Naive B cell (primary cell): ENCODE results near the gene SLC13A5. TPM values are rescaled to one million over a fixed set of nuclear protein-coding genes. Genes with fewer than 3 reads are reported as not detected.
"Not testable (repeated sequence)": the region's sequence is repeated elsewhere in the genome, so short reads cannot be mapped to it uniquely, and the experiment has no call there.

Source experiments
- ATAC-seq, 2 donors: fragments of 150-1000 bp; cut with Tn5 transposase; 2 replicates each; pipeline ENCODE4 v1.10.0; 2021; ENCODE audit warnings: low read depth in 2 of 2, mild to moderate bottlenecking in 2 of 2, moderate library complexity in 2 of 2
- DNase-seq: peaks from one replicate; pipeline ENCODE4 v3.0.0; 2022
- H3K27ac Mint-ChIP-seq, 6 donors: one replicate each; pipeline ENCODE4 v1.8.0; 2020 to 2022; ENCODE audit warnings: mild to moderate bottlenecking in 6 of 6, mixed read lengths in 6 of 6, moderate library complexity in 5 of 6, inconsistent platforms in 2 of 6
- H3K27me3 Mint-ChIP-seq, 3 donors: one replicate each; pipeline ENCODE4 v1.8.0; 2021 to 2022; ENCODE audit warnings: mixed read lengths in 3 of 3, mild to moderate bottlenecking in 1 of 3
- H3K36me3 Mint-ChIP-seq, 2 donors: one replicate each; pipeline ENCODE4 v1.8.0; 2020 to 2022; ENCODE audit warnings: mixed read lengths in 2 of 2, inconsistent platforms in 1 of 2, mild to moderate bottlenecking in 1 of 2
- H3K4me1 Mint-ChIP-seq, 3 donors: one replicate each; pipeline ENCODE4 v1.8.0; 2020 to 2022; ENCODE audit warnings: mixed read lengths in 3 of 3, inconsistent platforms in 1 of 3, mild to moderate bottlenecking in 1 of 3, moderate library complexity in 1 of 3
- H3K4me3 Mint-ChIP-seq, 8 donors: one replicate each; pipeline ENCODE4 v1.8.0; 2020 to 2022; ENCODE audit warnings: mild to moderate bottlenecking in 8 of 8, mixed read lengths in 8 of 8, moderate library complexity in 8 of 8, inconsistent platforms in 2 of 8
- H3K9me3 Mint-ChIP-seq, 7 donors: one replicate each; pipeline ENCODE4 v1.8.0; 2020 to 2022; ENCODE audit warnings: mixed read lengths in 7 of 7, mild to moderate bottlenecking in 5 of 7, inconsistent platforms in 2 of 7, moderate library complexity in 1 of 7
- polyA plus RNA-seq, 6 donors: library from polyadenylated mRNA; unstranded; fragments of 300-500 nt; fragmentation: Illumina TruSeq; gene quantifications; one replicate each; pipeline ENCODE4 v1.2.3, GENCODE V29; 2021; ENCODE audit warnings: low read depth in 6 of 6

Gene SLC13A5
- under 1 TPM in 1 of 6 donors, not detected in 5; 0.37 TPM for polyA plus RNA-seq

DNA sequence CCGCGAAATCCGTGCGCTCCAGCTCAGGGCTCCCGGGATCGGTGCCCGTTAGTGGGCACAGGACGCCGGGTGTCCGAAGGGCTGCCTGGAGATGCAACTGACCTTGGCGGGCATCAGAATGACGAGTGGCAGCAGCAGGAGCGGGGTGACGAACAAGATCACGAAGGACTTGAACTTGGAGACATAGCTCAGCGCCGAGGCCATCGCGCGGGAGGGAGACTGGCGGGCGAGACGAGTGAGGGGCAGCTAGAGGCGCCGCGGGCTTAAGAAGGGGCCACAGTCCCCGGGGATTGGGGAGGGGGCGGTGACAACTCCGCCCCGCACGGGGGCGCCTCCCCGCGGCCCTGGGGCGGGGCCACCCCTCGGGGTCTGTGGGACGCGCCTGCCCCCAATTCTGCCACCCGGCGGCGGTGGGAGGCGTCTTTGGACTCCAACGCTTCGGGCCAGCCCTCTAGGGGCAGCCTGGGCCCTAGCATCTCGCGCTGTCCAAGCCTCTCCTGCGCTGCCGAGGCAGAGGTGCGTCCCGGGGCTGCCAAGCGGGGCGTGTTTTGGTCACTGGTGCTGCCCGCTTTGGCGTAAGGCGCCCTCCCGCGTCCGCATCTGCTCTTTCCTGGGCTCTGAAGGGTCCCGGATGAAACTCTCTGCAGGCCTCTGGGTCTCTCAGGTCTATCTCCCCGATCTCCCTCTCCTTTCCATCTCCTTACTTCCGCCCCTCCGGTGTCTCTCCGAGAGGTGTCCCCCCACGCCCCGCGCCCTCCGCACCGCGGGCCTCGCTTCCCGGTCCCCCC lies at the start of gene SLC13A5:
SLC13A5 (minus strand) TSS at position 240 of the 788 bp plus-strand sequence; CDS start at position 204, 36 bp downstream.
- ATAC-seq (peak; percentile 65 to 78), DNase-seq (peak; percentile 20)
- Mint-ChIP-seq H3K4me1 (peaks cover 20 to 25% (median 24%) of the 10 kb centered on the region in 3 donors), H3K27ac (peak within 1 kb of the TSS in 2 of 6 donors; percentile 67 to 72), H3K36me3 (peaks cover 7 to 35% of the 10 kb centered on the region in 2 donors), H3K27me3 (peaks cover 58 to 90% (median 90%) of the 10 kb centered on the region in 3 donors), H3K9me3 (peaks cover 0 to 25% (median 15%) of the 10 kb centered on the region in 7 donors), H3K4me3 (peak within 1 kb of the TSS; percentile 48 to 84 (median 80))

- H3K4me3 Mint-ChIP-seq = no peak overlapping the region
- peaks cover 18 to 25% (median 20%) of the 10 kb centered on the region in 3 donors for H3K4me1 Mint-ChIP-seq
- H3K9me3 Mint-ChIP-seq = peaks cover 10 to 19% (median 14%) of the 10 kb centered on the region in 7 donors
- ATAC-seq = no peak
- peaks cover 66 to 70% of the 10 kb centered on the region in 2 donors for H3K36me3 Mint-ChIP-seq
- no peak for DNase-seq
- peak overlapping the region in 1 of 6 donors; percentile 39 for H3K27ac Mint-ChIP-seq
- no peaks in the 10 kb centered on the region for H3K27me3 Mint-ChIP-seq
Measured at GRCh38 chr17:6761779-6762178, 48.6 kb upstream of the SLC13A5 start.

DNA sequence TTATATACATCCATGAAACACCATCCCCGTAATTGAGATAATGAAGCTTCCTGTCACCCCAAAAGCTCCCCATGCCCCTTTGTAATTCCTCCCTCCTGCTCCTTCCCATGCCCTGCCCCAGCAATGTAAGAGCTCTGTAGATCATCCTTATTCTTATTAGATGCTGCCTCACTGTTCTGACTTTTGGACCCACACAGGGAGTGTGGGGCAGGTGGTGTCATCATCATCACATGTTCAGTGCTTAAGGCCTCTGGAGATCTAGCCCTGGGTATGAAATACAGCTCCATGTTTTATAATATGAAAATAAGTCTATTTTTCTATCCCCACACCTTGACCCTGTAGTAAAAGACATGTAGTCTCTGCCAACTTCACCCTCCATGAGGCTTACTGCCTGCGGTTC lies 44.6 kb upstream of the SLC13A5 start:
- ATAC-seq (no peak), DNase-seq (no peak)
- peaks cover 34% of the 10 kb centered on the region in 2 donors for H3K36me3 Mint-ChIP-seq
- peak overlapping the region; percentile 45 to 93 (median 82) for H3K4me3 Mint-ChIP-seq
- no peaks in the 10 kb centered on the region for H3K9me3 Mint-ChIP-seq
- H3K27me3 Mint-ChIP-seq = no peaks in the 10 kb centered on the region
- H3K4me1 Mint-ChIP-seq = peaks cover 36 to 49% (median 44%) of the 10 kb centered on the region in 3 donors
- peak overlapping the region in 4 of 6 donors; percentile 41 to 89 (median 66) for H3K27ac Mint-ChIP-seq

- H3K27me3 Mint-ChIP-seq = no peaks in the 10 kb centered on the region
- H3K4me3 Mint-ChIP-seq = peak overlapping the region; percentile 91 to 100 (median 98)
- DNase-seq (no peak), ATAC-seq (no peak)
- peaks cover 22% of the 10 kb centered on the region in 2 donors for H3K36me3 Mint-ChIP-seq
- H3K27ac Mint-ChIP-seq = peak overlapping the region; percentile 87 to 96 (median 94)
- no peaks in the 10 kb centered on the region for H3K9me3 Mint-ChIP-seq
- peaks cover 36 to 56% (median 45%) of the 10 kb centered on the region in 3 donors for H3K4me1 Mint-ChIP-seq
Measured at GRCh38 chr17:6756425-6757031, 43.4 kb upstream of the SLC13A5 start.

- ATAC-seq (peak; percentile 87 to 93), DNase-seq (peak; percentile 46)
- Mint-ChIP-seq H3K36me3 (peaks cover 14 to 18% of the 10 kb centered on the region in 2 donors), H3K9me3 (no peaks in the 10 kb centered on the region), H3K27me3 (no peaks in the 10 kb centered on the region), H3K27ac (peak within 1 kb of the TSS; percentile 87 to 96 (median 94)), H3K4me1 (peaks cover 36 to 56% (median 45%) of the 10 kb centered on the region in 3 donors), H3K4me3 (peak within 1 kb of the TSS; percentile 91 to 100 (median 98))
Measured at GRCh38 chr17:6755731-6756184, 42.6 kb upstream of the SLC13A5 start, which contains the start of gene XAF1. XAF1 (plus strand) TSS chr17:6756046; CDS start chr17:6756079, 33 bp downstream.

GRCh38 chr17:6755281-6755680 lies 42.1 kb upstream of the SLC13A5 start:
- no peak for ATAC-seq
- Mint-ChIP-seq H3K27me3 (no peaks in the 10 kb centered on the region), H3K27ac (peak overlapping the region; percentile 87 to 96 (median 94)), H3K4me1 (peaks cover 36 to 56% (median 45%) of the 10 kb centered on the region in 3 donors), H3K36me3 (peaks cover 9 to 18% of the 10 kb centered on the region in 2 donors), H3K4me3 (peak overlapping the region; percentile 91 to 100 (median 98)), H3K9me3 (no peaks in the 10 kb centered on the region)
- DNase-seq = no peak

DNA sequence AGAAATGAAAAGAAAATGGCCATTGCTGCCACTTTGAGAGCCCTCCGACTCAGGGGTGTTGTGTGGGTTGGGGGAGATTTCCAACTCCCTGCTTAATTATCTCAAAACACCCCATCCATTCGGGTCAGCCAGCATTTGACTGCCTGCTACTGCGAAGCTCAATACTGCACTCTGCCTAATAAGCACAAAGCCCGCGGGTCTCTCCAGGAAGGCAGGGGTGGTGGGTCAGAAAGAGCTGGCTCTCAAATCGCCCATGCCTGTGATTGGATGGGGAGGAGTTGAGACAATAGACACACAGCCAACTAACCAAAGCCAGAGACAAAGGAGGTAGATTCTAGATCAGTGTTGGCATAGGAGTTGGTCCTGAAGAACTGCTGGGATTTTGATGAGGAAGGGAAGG lies 40.4 kb upstream of the SLC13A5 start:
- DNase-seq (no peak), ATAC-seq (no peak)
- Mint-ChIP-seq H3K4me1 (peaks cover 34 to 55% (median 42%) of the 10 kb centered on the region in 3 donors), H3K9me3 (no peaks in the 10 kb centered on the region), H3K27ac (peak overlapping the region in 2 of 6 donors; percentile 33 to 85), H3K27me3 (no peaks in the 10 kb centered on the region), H3K4me3 (peak overlapping the region in 5 of 8 donors; percentile 26 to 65 (median 47)), H3K36me3 (peaks cover 0 to 16% of the 10 kb centered on the region in 2 donors)

DNA sequence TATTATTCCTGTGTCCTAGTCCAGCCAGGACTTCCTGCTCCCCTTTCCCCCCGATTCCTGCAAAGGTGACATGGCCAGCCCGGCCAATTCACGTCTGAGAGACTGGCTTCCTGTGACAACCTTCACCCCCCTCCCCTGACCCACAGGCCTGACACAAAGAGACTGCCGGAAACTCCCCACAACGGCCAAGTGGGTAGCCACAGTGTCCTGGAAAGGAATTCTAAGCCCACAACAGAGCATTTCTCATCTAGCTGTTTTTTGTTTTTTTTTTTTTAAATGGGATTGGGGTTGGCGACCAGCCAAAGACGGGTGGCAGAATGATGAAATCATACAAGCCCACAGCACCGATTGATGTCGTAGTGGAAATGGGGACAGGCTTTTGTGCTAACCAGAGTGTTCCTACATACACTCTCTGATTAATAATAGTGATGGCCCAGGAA lies 39.9 kb upstream of the SLC13A5 start:
- Mint-ChIP-seq H3K4me3 (peak overlapping the region in 6 of 8 donors; percentile 26 to 66 (median 54)), H3K36me3 (peaks cover 0 to 11% of the 10 kb centered on the region in 2 donors), H3K27ac (peak overlapping the region in 4 of 6 donors; percentile 44 to 85 (median 72)), H3K27me3 (no peaks in the 10 kb centered on the region), H3K4me1 (peaks cover 29 to 50% (median 37%) of the 10 kb centered on the region in 3 donors), H3K9me3 (no peaks in the 10 kb centered on the region)
- no peak for DNase-seq
- no peak for ATAC-seq

DNA sequence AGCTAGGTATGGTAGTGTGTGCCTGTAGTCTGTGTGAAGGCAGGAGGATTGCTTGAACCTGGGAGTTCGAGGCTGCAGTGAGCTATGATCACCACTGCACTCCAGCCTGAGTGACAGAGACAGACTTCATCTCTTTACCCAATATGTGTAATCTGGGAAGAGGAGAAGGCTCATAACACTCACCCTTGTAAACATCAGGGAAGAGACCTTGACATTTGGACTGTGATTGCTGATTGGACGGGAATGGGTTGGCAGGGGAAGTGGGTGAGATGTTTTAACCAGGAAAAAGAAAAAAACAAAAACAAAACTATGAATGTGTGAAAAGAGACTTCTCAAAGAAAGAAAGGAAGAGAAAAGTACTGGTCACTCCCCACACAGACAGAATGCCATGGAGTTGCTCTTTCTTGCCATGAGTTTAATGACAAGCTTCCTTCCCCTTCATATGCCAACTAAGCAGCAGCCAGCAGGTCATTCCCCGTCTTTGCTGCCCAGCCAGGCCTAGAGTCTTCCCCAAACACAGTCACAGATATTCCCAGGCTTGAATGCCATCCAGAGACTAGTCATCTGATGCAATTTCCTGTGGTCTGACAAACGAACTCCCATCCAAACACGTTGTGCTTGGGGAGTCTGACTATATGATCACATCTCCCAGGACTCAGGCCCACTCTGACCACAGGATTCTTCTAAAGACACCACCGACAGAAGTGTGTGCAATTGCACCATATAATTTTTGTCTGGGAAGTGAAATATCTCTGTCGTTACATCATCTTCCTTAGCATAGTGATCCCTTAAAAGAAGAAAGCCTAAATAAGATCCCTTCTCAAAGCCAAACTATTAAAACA lies 39.1 kb upstream of the SLC13A5 start:
- H3K36me3 Mint-ChIP-seq = peaks cover 0 to 8% of the 10 kb centered on the region in 2 donors
- peaks cover 22 to 43% (median 30%) of the 10 kb centered on the region in 3 donors for H3K4me1 Mint-ChIP-seq
- ATAC-seq = no peak
- no peaks in the 10 kb centered on the region for H3K9me3 Mint-ChIP-seq
- H3K27ac Mint-ChIP-seq = peak overlapping the region in 5 of 6 donors; percentile 14 to 92 (median 85)
- no peak for DNase-seq
- H3K27me3 Mint-ChIP-seq = no peaks in the 10 kb centered on the region
- peak overlapping the region in 3 of 8 donors; percentile 31 to 66 (median 53) for H3K4me3 Mint-ChIP-seq

DNA sequence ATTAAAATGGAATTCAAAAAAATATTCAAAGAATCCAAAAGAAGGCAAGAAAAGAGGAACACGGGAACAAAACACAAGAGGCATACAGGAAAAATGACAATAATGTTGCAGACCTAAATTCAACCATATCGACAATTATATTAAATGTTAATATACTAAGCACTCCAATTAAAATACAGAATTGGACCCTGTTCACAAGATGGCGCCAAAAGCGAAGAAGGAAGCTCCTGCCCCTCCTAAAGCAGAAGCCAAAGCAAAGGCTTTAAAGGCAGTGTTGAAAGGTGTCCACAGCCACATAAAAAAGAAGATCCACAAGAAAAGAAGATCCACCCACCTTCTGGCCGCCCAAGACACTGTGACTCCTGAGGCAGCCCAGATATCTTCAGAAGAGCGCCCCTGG lies 36.4 kb upstream of the SLC13A5 start:
- no peak overlapping the region for H3K27ac Mint-ChIP-seq
- peaks cover 5 to 16% (median 16%) of the 10 kb centered on the region in 3 donors for H3K27me3 Mint-ChIP-seq
- ATAC-seq = no peak
- no peaks in the 10 kb centered on the region for H3K36me3 Mint-ChIP-seq
- no peak overlapping the region for H3K4me3 Mint-ChIP-seq
- peaks cover 0 to 19% (median 6%) of the 10 kb centered on the region in 3 donors for H3K4me1 Mint-ChIP-seq
- peaks cover 0 to 5% (median 0%) of the 10 kb centered on the region in 7 donors for H3K9me3 Mint-ChIP-seq
- no peak for DNase-seq

DNA sequence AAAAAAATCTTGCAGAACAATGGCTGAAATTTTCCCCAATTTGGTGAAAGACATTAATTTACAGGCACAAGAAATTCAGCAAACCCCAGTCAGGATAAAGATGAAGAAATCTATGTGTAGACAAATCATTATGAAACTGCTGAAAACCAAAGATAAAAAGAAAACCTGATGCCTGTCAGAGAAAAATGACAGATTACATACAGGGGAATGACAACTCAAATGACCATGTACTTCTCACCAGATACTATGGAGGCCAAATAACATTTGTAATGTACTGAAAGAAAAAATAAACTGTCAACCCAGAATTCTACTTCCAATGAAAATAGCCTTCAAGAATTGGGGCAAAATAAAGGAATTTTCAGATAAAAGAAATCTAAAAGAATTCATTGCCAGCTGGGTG lies 35.4 kb upstream of the SLC13A5 start:
- H3K27ac Mint-ChIP-seq = no peak overlapping the region
- H3K9me3 Mint-ChIP-seq = peaks cover 0 to 5% (median 0%) of the 10 kb centered on the region in 7 donors
- DNase-seq (no peak), ATAC-seq (no peak)
- H3K4me3 Mint-ChIP-seq = no peak overlapping the region
- H3K27me3 Mint-ChIP-seq = peaks cover 8 to 25% (median 25%) of the 10 kb centered on the region in 3 donors
- no peaks in the 10 kb centered on the region for H3K36me3 Mint-ChIP-seq
- H3K4me1 Mint-ChIP-seq = peaks cover 0 to 16% (median 6%) of the 10 kb centered on the region in 3 donors

DNA sequence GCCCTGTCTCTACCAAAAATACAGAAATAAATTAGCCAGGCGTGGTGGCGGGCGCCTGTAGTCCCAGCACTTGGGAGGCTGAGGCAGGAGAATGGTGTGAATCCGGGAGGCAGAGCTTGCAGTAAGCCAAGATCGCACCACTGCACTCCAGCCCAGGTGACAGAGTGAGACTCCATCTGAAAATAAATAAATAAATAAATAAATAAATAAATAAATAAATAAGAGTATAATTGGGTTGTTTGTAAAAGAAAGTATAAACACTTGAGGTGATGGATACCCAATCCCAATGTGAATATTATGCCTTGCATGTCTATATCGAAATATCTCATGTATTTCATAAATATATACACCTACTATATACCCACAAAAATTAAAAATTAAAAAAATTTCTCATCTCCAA lies 33.5 kb upstream of the SLC13A5 start:
- H3K36me3 Mint-ChIP-seq, H3K9me3 Mint-ChIP-seq, H3K4me3 Mint-ChIP-seq, DNase-seq, H3K4me1 Mint-ChIP-seq, ATAC-seq, H3K27ac Mint-ChIP-seq: not testable (repeated sequence)
- peaks cover 19 to 39% (median 39%) of the 10 kb centered on the region in 3 donors for H3K27me3 Mint-ChIP-seq
